ENCODE data around the gene CYSRT1. TPM values are rescaled to one million over a fixed set of nuclear protein-coding genes. Genes with fewer than 3 reads are reported as not detected.

CYSRT1 gene
- total RNA-seq, 1 experiment from 2014 or later: 1.4 TPM

- H3K27ac Mint-ChIP-seq (ENCODE audit: low read depth, unreplicated experiment): no peak overlapping the region
- no TSS peak for BruUV-seq (replicated peaks)
- peaks cover 48% of the 10 kb centered on the region for H3K36me3 Mint-ChIP-seq (ENCODE audit: insufficient read depth, unreplicated experiment)
- no peak for DNase-seq (ENCODE audit: unreplicated experiment)
- H3K27me3 Mint-ChIP-seq (ENCODE audit: insufficient read depth, unreplicated experiment): no peaks in the 10 kb centered on the region
- TF ChIP-seq CTCF (IDR thresholded peaks at IDR 0.05; ENCODE audit: unreplicated experiment): no peak
- ChIA-PET POLR2A (interaction anchor here (0.8 to 1.0 kb wide), 2 partner anchors 10 to 21 kb away, joined by 3 read pairs; no protein-coding TSS in a partner anchor), CTCF (interaction anchor here (0.6 to 0.9 kb wide), 3 partner anchors 11 to 136 kb away, joined by 3 to 4 read pairs (median 3); no protein-coding TSS in a partner anchor)
- intact Hi-C loops (cut with micrococcal nuclease): no loop called here
- no peak overlapping the region for H3K4me3 Mint-ChIP-seq (ENCODE audit: unreplicated experiment)
- H3K9me3 Mint-ChIP-seq (ENCODE audit: unreplicated experiment): no peaks in the 10 kb centered on the region
- peaks cover 12% of the 10 kb centered on the region for H3K4me1 Mint-ChIP-seq (ENCODE audit: insufficient read depth, unreplicated experiment)
These were observed 41.2 kb downstream of the CYSRT1 start for GRCh38 chr9:137266162-137266527.

GRCh38 chr9:137266585-137267453, 41.8 kb downstream of the CYSRT1 start:
- Mint-ChIP-seq H3K36me3 (ENCODE audit: insufficient read depth, unreplicated experiment) (peaks cover 46% of the 10 kb centered on the region), H3K9me3 (ENCODE audit: unreplicated experiment) (no peaks in the 10 kb centered on the region), H3K27me3 (ENCODE audit: insufficient read depth, unreplicated experiment) (no peaks in the 10 kb centered on the region), H3K4me3 (ENCODE audit: unreplicated experiment) (no peak overlapping the region), H3K27ac (ENCODE audit: low read depth, unreplicated experiment) (no peak overlapping the region), H3K4me1 (ENCODE audit: insufficient read depth, unreplicated experiment) (peaks cover 8% of the 10 kb centered on the region)
- no TSS peak for BruUV-seq (replicated peaks)
- TF ChIP-seq CTCF (IDR thresholded peaks at IDR 0.05; ENCODE audit: unreplicated experiment): no peak
- ChIA-PET CTCF (interaction anchor here (0.5 to 1.2 kb wide), 7 partner anchors 9 to 238 kb away, joined by 3 to 4 read pairs (median 3); partner anchors contain the start of gene TOR4A), POLR2A (interaction anchor here (0.6 to 1.0 kb wide), 3 partner anchors 10 to 431 kb away, joined by 3 read pairs; no protein-coding TSS in a partner anchor)
- no peak for DNase-seq (ENCODE audit: unreplicated experiment)
- intact Hi-C loops (cut with micrococcal nuclease): no loop called here

- ChIA-PET POLR2A (interaction anchor here (0.7 kb wide), 1 partner anchor 43 kb away, joined by 3 read pairs; the partner anchor contains the start of gene CYSRT1), CTCF (interaction anchor here (0.5 to 1.2 kb wide), 8 partner anchors 10 to 541 kb away, joined by 3 to 4 read pairs (median 3); partner anchors contain the start of gene TOR4A)
- no peaks in the 10 kb centered on the region for H3K9me3 Mint-ChIP-seq (ENCODE audit: unreplicated experiment)
- no TSS peak for BruUV-seq (replicated peaks)
- H3K4me3 Mint-ChIP-seq (ENCODE audit: unreplicated experiment): no peak overlapping the region
- TF ChIP-seq CTCF (IDR thresholded peaks at IDR 0.05; ENCODE audit: unreplicated experiment): no peak
- peaks cover 44% of the 10 kb centered on the region for H3K36me3 Mint-ChIP-seq (ENCODE audit: insufficient read depth, unreplicated experiment)
- intact Hi-C loops (cut with micrococcal nuclease): no loop called here
- no peak overlapping the region for H3K27ac Mint-ChIP-seq (ENCODE audit: low read depth, unreplicated experiment)
- no peak for DNase-seq (ENCODE audit: unreplicated experiment)
- H3K27me3 Mint-ChIP-seq (ENCODE audit: insufficient read depth, unreplicated experiment): no peaks in the 10 kb centered on the region
- peaks cover 7% of the 10 kb centered on the region for H3K4me1 Mint-ChIP-seq (ENCODE audit: insufficient read depth, unreplicated experiment)
These were observed 43.0 kb downstream of the CYSRT1 start for GRCh38 chr9:137267933-137268355.

GRCh38 chr9:137268538-137269201, 43.7 kb downstream of the CYSRT1 start:
- no peak for TF ChIP-seq CTCF (IDR thresholded peaks at IDR 0.05; ENCODE audit: unreplicated experiment)
- H3K36me3 Mint-ChIP-seq (ENCODE audit: insufficient read depth, unreplicated experiment): peaks cover 44% of the 10 kb centered on the region
- no peaks in the 10 kb centered on the region for H3K9me3 Mint-ChIP-seq (ENCODE audit: unreplicated experiment)
- CTCF ChIA-PET: interaction anchor here (0.6 to 0.8 kb wide), 4 partner anchors 11 to 541 kb away, joined by 3 to 4 read pairs (median 3); no protein-coding TSS in a partner anchor
- intact Hi-C loops (cut with micrococcal nuclease): no loop called here
- POLR2A ChIA-PET: interaction anchor here (0.6 to 1.4 kb wide), 3 partner anchors 14 to 44 kb away, joined by 3 to 5 read pairs (median 4); partner anchors contain the start of gene CYSRT1
- no peaks in the 10 kb centered on the region for H3K27me3 Mint-ChIP-seq (ENCODE audit: insufficient read depth, unreplicated experiment)
- no peak overlapping the region for H3K27ac Mint-ChIP-seq (ENCODE audit: low read depth, unreplicated experiment)
- no TSS peak for BruUV-seq (replicated peaks)
- H3K4me1 Mint-ChIP-seq (ENCODE audit: insufficient read depth, unreplicated experiment): peaks cover 10% of the 10 kb centered on the region
- DNase-seq (ENCODE audit: unreplicated experiment): no peak
- H3K4me3 Mint-ChIP-seq (ENCODE audit: unreplicated experiment): no peak overlapping the region

Data from MCF 10A (cell line).